ENCODE data around the gene HYAL4.

The HYAL4 gene

GRCh38 chr7:123797673-123798531, 47.1 kb upstream of the HYAL4 start:
- Histone ChIP-seq H3F3A (ENCODE audit: control insufficient read depth, insufficient read depth) (no peaks in the 10 kb centered on the region), H4K20me1 (ENCODE audit: control insufficient read depth, insufficient read depth, low read depth, low read length) (no peaks in the 10 kb centered on the region), H3K4me2 (ENCODE audit: low read length) (no peak overlapping the region), H3K4me3 (ENCODE audit: low read length) (no peak overlapping the region), H3K9me3 (ENCODE audit: control insufficient read depth, insufficient read depth, low read length) (no peaks in the 10 kb centered on the region), H3K9me2 (replicated peaks; ENCODE audit: control insufficient read depth, low read length) (no peaks in the 10 kb centered on the region), H3K79me2 (ENCODE audit: control insufficient read depth, low read length) (no peaks in the 10 kb centered on the region), H3K36me3 (ENCODE audit: control insufficient read depth, low read length) (no peaks in the 10 kb centered on the region), H3K27ac (ENCODE audit: low read depth, low read length) (no peak overlapping the region), H3K4me1 (ENCODE audit: control insufficient read depth, low read length) (no peaks in the 10 kb centered on the region), H3K27me3 (ENCODE audit: control insufficient read depth, low read length) (peaks cover 4% of the 10 kb centered on the region; the same call in 1 of the 2 replicates)
- TF ChIP-seq EZH2phosphoT487 (IDR thresholded peaks at IDR 0.05; ENCODE audit: borderline replicate concordance, low read length) (no peak), CTCF (IDR thresholded peaks at IDR 0.05; ENCODE audit: low read depth, low read length, poor library complexity, severe bottlenecking) (peak; percentile 58)

GRCh38 chr7:123798532-123799188, 46.3 kb upstream of the HYAL4 start:
- Histone ChIP-seq H3K4me2 (ENCODE audit: low read length) (no peak overlapping the region), H3K4me1 (ENCODE audit: control insufficient read depth, low read length) (no peaks in the 10 kb centered on the region), H3K27ac (ENCODE audit: low read depth, low read length) (no peak overlapping the region), H4K20me1 (ENCODE audit: control insufficient read depth, insufficient read depth, low read depth, low read length) (no peaks in the 10 kb centered on the region), H3K36me3 (ENCODE audit: control insufficient read depth, low read length) (no peaks in the 10 kb centered on the region), H3K9me2 (replicated peaks; ENCODE audit: control insufficient read depth, low read length) (no peaks in the 10 kb centered on the region), H3K79me2 (ENCODE audit: control insufficient read depth, low read length) (no peaks in the 10 kb centered on the region), H3F3A (ENCODE audit: control insufficient read depth, insufficient read depth) (no peaks in the 10 kb centered on the region), H3K9me3 (ENCODE audit: control insufficient read depth, insufficient read depth, low read length) (no peaks in the 10 kb centered on the region), H3K4me3 (ENCODE audit: low read length) (no peak overlapping the region), H3K27me3 (ENCODE audit: control insufficient read depth, low read length) (no peaks in the 10 kb centered on the region)
- TF ChIP-seq EZH2phosphoT487 (IDR thresholded peaks at IDR 0.05; ENCODE audit: borderline replicate concordance, low read length) (no peak), CTCF (IDR thresholded peaks at IDR 0.05; ENCODE audit: low read depth, low read length, poor library complexity, severe bottlenecking) (no peak)

- Histone ChIP-seq H3K9me3 (ENCODE audit: control insufficient read depth, insufficient read depth, low read length) (no peaks in the 10 kb centered on the region), H3K36me3 (ENCODE audit: control insufficient read depth, low read length) (no peaks in the 10 kb centered on the region), H4K20me1 (ENCODE audit: control insufficient read depth, insufficient read depth, low read depth, low read length) (no peaks in the 10 kb centered on the region), H3K9me2 (replicated peaks; ENCODE audit: control insufficient read depth, low read length) (no peaks in the 10 kb centered on the region), H3K4me1 (ENCODE audit: control insufficient read depth, low read length) (no peaks in the 10 kb centered on the region), H3F3A (ENCODE audit: control insufficient read depth, insufficient read depth) (no peaks in the 10 kb centered on the region), H3K27me3 (ENCODE audit: control insufficient read depth, low read length) (no peaks in the 10 kb centered on the region), H3K4me3 (ENCODE audit: low read length) (no peak overlapping the region), H3K79me2 (ENCODE audit: control insufficient read depth, low read length) (no peaks in the 10 kb centered on the region), H3K4me2 (ENCODE audit: low read length) (no peak overlapping the region), H3K27ac (ENCODE audit: low read depth, low read length) (no peak overlapping the region)
- TF ChIP-seq EZH2phosphoT487 (IDR thresholded peaks at IDR 0.05; ENCODE audit: borderline replicate concordance, low read length) (no peak), CTCF (IDR thresholded peaks at IDR 0.05; ENCODE audit: low read depth, low read length, poor library complexity, severe bottlenecking) (no peak)
Measured at GRCh38 chr7:123802249-123802648, 42.7 kb upstream of the HYAL4 start.

Data from DOHH2 (cell line).